ENCODE results near the gene FOXL2.

The FOXL2 gene

GRCh38 chr3:138913766-138914165, 33.2 kb downstream of the FOXL2 start:
- no peak for TF ChIP-seq CTCF (IDR thresholded peaks at IDR 0.05; ENCODE audit: insufficient read depth, missing control alignments)
- no peak for DNase-seq (ENCODE audit: insufficient read length, low spot score)
- FAIRE-seq: no peak

GRCh38 chr3:138912237-138912636, 34.7 kb downstream of the FOXL2 start:
- DNase-seq (ENCODE audit: insufficient read length, low spot score) (no peak), FAIRE-seq (no peak)
- no peak for TF ChIP-seq CTCF (IDR thresholded peaks at IDR 0.05; ENCODE audit: insufficient read depth, missing control alignments)

- no peak for TF ChIP-seq CTCF (IDR thresholded peaks at IDR 0.05; ENCODE audit: insufficient read depth, missing control alignments)
- FAIRE-seq (no peak), DNase-seq (ENCODE audit: insufficient read length, low spot score) (no peak)
These were observed 35.3 kb downstream of the FOXL2 start for GRCh38 chr3:138911621-138912020.

- TF ChIP-seq CTCF (IDR thresholded peaks at IDR 0.05; ENCODE audit: insufficient read depth, missing control alignments): no peak
- no peak for DNase-seq (ENCODE audit: insufficient read length, low spot score)
- no peak for FAIRE-seq
These were observed 37.0 kb downstream of the FOXL2 start for GRCh38 chr3:138909904-138910303.

- DNase-seq (ENCODE audit: insufficient read length, low spot score): no peak
- no peak for TF ChIP-seq CTCF (IDR thresholded peaks at IDR 0.05; ENCODE audit: insufficient read depth, missing control alignments)
- no peak for FAIRE-seq
These were observed 38.1 kb downstream of the FOXL2 start for GRCh38 chr3:138908846-138909245.

GRCh38 chr3:138907539-138907938, 39.4 kb downstream of the FOXL2 start:
- TF ChIP-seq CTCF (IDR thresholded peaks at IDR 0.05; ENCODE audit: insufficient read depth, missing control alignments): no peak
- DNase-seq (ENCODE audit: insufficient read length, low spot score) (no peak), FAIRE-seq (no peak)

GRCh38 chr3:138902171-138902570, 44.8 kb downstream of the FOXL2 start:
- no peak for TF ChIP-seq CTCF (IDR thresholded peaks at IDR 0.05; ENCODE audit: insufficient read depth, missing control alignments)
- no peak for FAIRE-seq
- DNase-seq (ENCODE audit: insufficient read length, low spot score): no peak
